ENCODE measurements around the gene MMS22L.

MMS22L gene

DNA sequence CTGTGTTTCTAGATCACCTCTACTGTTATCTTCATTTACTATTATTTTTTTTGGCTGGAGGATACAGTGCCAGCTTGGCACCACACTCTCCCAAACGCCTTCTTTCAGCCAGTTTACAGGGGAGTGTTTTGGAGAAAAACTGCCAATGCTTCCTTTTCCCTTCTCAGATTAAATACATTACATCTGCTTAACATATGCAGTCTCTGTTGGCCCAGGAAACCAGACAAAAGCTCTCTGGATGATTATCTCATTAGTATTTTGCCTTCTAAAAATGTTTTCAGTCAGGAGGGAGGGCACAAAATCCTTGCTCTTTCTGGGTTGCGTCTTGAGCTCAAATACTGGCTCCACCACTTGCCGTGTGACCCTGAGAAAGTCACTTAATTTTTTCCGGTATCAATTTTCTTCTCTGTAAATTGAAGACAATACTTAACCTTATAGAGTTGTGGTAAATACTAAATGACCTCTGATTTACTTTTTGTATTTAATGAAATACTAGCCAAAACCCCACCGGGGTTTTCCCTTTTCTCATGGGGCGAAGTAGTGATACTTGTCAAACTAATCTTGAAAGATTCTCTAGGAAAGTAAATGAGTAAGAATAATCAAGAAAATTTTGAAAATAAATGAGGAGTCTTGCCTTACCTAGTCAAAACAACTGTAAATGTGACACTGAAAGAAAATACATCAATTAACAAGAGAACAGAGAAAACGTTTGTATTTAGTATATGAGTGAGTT, 146.2 kb downstream of the MMS22L start:
- no peak for DNase-seq

GRCh38 chr6:97133067-97133466, 149.9 kb downstream of the MMS22L start:
- peak; percentile 25 for DNase-seq

- DNase-seq = no peak
Measured at GRCh38 chr6:97129106-97129505, 153.9 kb downstream of the MMS22L start.

- no peak for DNase-seq
Measured at GRCh38 chr6:97128507-97128906, 154.5 kb downstream of the MMS22L start.

DNA sequence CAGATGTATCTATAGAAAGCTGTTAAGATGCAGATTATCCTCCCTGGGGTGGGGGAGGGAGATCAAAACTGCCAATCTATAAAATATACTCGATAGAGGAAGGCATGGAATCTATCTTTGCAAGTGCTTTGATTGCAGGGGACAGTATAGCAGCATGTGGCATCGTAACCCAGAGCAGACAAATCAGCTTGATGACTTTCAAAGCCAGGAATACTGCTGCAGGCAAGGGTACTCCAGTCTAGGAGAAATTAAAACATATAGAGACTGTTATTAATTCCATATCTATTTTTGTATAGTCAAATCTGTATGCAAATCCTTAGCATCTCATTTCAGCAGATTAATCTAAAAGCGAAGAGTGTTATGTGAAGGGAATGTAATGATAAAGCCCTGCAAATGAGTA, 159.4 kb downstream of the MMS22L start:
- DNase-seq = no peak

DNA sequence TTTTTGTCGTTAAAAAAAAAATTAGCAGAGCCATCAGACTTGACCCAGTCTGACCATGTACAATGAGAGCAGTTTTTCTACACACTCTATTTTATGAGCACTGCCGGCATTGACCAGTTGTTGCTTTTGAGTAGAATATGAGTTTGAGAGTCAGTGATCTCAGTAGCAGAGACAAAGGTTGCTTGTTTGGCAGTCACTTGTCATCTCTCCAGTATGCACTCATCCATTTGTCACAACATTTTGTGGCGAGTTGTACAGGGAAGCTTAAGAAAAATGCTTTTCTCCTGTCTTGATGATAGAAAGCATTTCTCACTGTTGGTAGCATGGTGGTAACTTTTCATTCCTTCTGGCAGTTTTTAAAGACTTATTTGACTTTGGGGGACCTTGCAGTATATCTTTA, 159.9 kb downstream of the MMS22L start:
- no peak for DNase-seq

- DNase-seq = no peak
Measured at GRCh38 chr6:97120511-97120910, 162.5 kb downstream of the MMS22L start.

DNA sequence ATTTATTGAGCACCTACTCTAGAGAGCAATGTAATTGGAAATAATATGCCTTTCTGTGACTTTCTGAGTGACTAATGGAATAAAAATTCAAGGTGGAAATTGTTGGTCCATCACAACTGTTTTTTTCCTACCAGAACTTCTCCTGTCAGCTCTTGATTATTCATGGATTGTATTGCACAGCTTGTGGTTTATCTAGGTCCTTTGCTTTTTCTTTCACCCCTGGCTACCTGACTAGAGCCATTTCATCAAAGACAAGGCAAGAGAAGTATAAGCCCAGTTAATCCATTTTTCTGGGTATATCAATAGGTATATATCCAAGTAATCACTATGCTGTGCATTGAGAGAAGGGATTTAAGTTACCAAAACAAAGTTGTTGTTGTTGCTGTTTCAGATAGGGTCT, 168.4 kb downstream of the MMS22L start:
- DNase-seq = no peak

DNA sequence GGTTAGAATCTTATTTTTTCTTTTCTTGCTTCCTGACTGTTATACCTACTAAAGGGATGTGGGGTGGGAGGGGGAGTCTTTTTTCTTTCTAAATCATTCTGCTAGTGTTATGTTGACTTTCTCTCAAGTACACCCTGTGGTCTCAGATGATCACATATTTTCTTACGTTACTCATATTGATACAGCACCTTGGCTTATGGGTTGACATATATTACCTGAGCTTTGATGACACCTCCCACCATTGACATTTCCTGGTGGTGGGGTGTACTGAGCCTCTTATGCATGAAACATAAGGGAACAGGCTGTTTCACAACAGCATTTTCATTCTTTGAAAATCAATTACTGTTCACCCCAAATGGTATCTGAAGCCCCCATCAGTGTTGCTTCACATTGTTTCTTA, 169.8 kb downstream of the MMS22L start:
- DNase-seq = no peak

GRCh38 chr6:97111243-97111642, 171.8 kb downstream of the MMS22L start:
- DNase-seq = no peak

DNA sequence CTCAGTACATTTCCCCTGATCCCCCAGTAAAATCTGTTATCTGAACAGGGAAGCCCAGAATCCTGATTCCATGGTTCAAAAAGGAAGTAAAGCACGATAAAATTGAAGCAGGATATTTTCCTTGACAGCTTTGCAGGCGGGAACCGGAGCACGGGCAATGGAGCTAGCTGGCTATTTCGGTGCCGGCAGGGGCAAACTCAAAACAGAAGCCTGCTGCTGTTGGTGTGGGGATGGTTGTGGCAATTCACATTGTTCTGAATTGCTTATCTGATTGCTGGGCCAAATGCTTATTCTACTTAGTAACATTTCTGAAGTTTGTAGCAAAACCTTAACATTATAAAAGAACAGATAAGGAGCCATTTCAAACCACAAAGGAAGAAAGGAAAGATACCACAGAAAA, 172.4 kb downstream of the MMS22L start:
- DNase-seq = peak; percentile 24

GRCh38 chr6:97110149-97110548, 172.9 kb downstream of the MMS22L start:
- DNase-seq = no peak

DNA sequence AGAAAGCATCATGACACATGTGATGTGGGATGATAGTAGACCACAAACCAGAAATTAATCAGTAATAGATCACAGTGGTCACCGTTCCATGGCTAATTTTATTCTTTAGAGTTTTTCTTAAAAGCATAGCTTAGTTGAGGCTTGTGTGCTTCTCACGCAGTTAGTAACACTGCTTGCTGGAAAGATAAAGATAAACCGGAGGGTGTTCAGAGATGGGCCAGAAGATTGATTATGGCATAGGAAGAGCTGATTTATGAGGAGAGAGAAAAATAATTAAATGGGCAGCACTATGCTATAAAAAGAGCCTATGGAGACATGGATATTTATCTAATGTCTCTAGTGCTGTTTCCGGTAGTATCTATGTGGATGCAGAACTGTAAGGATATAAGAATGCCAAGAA, 173.6 kb downstream of the MMS22L start:
- DNase-seq = no peak

GRCh38 chr6:97102145-97102790, 180.7 kb downstream of the MMS22L start:
- no peak for DNase-seq

- DNase-seq = no peak
Measured at GRCh38 chr6:97100696-97101095, 182.3 kb downstream of the MMS22L start.

DNA sequence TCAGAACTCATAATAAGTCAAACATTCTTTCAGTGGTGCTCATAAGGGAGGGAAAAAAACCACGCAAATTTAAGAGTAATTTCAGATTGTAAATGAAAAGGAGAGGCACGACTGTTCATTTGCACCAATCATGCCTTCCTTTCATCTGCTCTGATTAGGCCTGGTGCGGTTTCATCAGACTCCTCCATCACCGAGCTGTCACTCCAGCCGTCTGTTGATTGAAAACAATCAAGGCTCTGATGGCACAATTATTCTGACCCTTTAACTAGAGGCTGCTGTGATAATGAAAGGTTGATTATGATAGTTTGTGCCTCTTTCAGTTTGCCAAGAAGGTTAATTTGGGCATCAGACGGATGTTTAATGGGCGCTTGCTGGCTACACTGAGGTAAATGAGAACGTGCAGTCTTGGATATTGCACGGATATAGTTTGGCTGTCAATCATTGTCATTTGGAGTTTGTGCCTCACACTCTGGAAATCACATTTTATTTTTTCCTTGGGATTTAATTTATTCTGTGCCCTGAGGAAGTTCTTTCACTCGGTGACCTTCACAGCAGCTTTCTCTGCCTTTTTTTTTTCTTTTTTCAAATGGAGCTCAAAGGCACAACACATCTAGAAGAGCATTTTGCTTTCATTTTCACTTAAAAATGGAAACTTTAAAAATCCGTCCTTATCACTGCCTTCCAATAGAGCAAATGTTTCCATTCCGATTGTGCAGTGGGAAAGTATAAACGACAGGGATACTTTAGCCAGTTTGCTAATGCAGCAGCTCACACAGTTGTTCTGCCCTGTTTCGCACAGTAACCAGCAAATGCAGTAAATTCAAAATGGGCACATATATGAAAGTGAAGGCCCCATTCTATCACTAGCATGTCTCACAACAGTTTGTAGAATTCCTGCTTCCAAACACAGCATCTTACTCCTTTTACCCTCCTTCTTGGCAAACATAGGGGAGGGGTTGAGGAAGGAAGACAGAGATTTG, 185.7 kb downstream of the MMS22L start:
- DNase-seq = no peak

DNA sequence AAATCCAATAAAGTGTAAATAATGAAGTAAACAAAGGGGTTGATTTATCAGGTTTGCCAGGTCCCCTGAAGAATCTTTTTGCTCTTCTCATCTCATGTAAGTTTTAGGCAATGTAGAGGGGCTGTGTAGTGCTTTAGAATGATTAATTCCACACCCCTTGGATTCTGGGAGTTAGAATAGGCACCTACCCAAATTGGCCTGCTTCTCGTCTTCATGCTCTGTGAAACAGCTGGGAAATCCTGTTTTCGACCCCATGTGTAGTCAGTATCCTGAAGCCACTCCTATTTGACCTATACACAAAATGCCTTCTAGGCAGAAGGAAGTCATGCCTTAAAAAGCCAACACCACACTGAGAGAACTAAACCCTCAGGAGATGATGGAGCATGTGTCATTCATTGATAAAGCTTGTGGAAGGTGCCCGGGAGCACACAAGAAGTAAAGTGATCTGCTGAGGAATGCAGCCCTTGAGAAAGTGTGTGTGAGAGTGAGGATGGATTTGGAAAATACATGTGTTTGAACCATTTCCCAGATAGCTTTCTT, 187.6 kb downstream of the MMS22L start:
- DNase-seq = no peak

DNA sequence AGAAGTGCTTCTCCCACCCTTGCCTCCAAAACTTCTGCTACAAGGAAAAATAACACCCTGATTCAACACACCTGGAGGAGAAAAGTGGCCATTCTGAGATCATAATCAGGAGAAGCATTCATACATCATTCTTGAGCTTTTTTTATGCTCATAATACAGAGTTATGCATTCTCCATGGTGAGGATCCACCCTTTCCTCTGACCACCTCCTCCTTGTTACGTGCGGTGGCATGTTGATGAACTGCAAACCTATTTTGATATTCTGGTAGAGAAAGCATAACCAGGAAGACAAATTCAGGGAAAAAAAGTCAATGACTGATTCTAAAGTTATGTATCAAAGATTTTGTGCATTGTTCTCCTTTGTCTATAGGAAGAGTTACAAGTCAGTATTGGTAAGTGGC, 188.6 kb downstream of the MMS22L start:
- no peak for DNase-seq

DNA sequence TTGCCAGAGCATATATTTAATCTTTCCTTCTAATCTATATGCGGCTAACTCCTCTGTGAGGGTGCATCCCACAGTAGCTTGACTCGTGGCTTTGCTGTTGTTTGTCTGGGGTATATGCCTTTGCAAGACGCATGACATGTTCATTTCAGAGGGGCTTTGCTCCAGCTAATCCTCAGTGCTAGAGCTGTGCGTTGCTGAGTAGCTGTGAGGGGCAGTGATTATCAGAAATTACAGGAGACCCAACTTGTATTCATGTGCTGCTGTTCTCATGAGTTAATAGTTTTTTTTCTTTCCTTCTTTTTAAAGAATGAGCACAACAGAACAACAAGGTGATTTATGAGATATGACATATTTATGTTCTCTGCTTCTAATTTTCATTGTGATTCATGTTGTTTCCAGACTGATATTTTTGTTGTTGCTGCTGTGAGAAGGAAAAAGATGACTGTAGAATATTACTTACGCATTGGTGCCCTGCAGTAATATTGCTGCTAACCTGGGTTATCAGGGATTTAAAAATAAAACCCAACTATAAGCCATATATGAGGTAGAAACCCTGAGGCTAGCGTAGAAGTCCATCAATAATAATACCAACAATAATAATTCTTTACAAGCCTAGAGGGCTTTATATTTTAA, 190.2 kb downstream of the MMS22L start:
- DNase-seq = no peak

Data from hematopoietic multipotent progenitor cell treated with erythropoietin and hydrocortisone succinate and interleukin-3 and kit ligand, for 6 days (in vitro differentiated cells).